Esophagus muscularis mucosa (tissue), 4 donors: ENCODE results near the gene FAM78B. TPM values are rescaled to one million over a fixed set of nuclear protein-coding genes. Genes with fewer than 3 reads are reported as not detected.
A peak's percentile ranks its signal among the peaks of the same experiment; 100 is the strongest.

Experiments used
- DNase-seq: peaks from one replicate; pipeline ENCODE4 v3.0.0-alpha.2; 2017; ENCODE audit errors: extremely low spot score
- H3K27ac ChIP-seq, 4 donors: fragments of 200-600 bp; sonication (generic); replicated peaks in 1 of 4; 1 replicate in 3 of 4; 2 replicates in 1 of 4; pipeline ENCODE4 v1.5.1; 2016 to 2019; ENCODE audit warnings: mild to moderate bottlenecking in 1 of 4
- H3K27me3 ChIP-seq, 4 donors: fragments of 200-600 bp; sonication (generic); one replicate each; pipeline versions ENCODE4 v1.5.1 to v1.6.0; 2016 to 2019
- H3K36me3 ChIP-seq, 4 donors: fragments of 200-600 bp; sonication (generic); one replicate each; pipeline ENCODE4 v1.5.1; 2016 to 2019
- H3K4me1 ChIP-seq, 4 donors: fragments of 200-600 bp; sonication (generic); one replicate each; pipeline ENCODE4 v1.5.1; 2016 to 2019
- H3K4me3 ChIP-seq, 4 donors: fragments of 200-600 bp; sonication (generic); 1 replicate in 2 of 4; 2 replicates in 2 of 4; pipeline ENCODE4 v1.5.1; 2016 to 2019; ENCODE audit warnings: mild to moderate bottlenecking in 4 of 4, moderate library complexity in 1 of 4
- H3K9me3 ChIP-seq, 4 donors: fragments of 200-600 bp; sonication (generic); 1 replicate in 3 of 4; 2 replicates in 1 of 4; pipeline ENCODE4 v1.5.1; 2016 to 2019
- EP300 ChIP-seq: sonication (generic); formaldehyde crosslinking; IDR thresholded peaks from one replicate; pipeline ENCODE4 v1.6.1; 2017; ENCODE audit warnings: antibody characterized with exemption
- POLR2A ChIP-seq: fragments of 450-650 bp; IDR thresholded peaks from one replicate; pipeline ENCODE4 v1.6.1; 2017; ENCODE audit warnings: antibody characterized with exemption, moderate library complexity, mild to moderate bottlenecking, low read depth
- POLR2AphosphoS5 ChIP-seq, 2 donors: sonication (generic); formaldehyde crosslinking; IDR thresholded peaks; one replicate each; pipeline ENCODE4 v1.6.1; 2017; ENCODE audit warnings: antibody characterized with exemption in 2 of 2
- WGBS: methylation state at CpG from one replicate; pipeline ENCODE4 v1.1.5; 2018; 5-methylcytosine and 5-hydroxymethylcytosine counted together
- intact Hi-C: fragments of 100-400 bp; cut with DNase I; formaldehyde crosslinking; loops from one replicate; pipeline ENCODE4 v1.15.1; 2023
- total RNA-seq, 4 donors: library from RNA; depleted of rRNA; stranded (reverse); fragments of >200 nt; gene quantifications; one replicate each; pipeline versions ENCODE4 v1.1.0 to v1.2.1, GENCODE V29; 2016
- TF ChIP-seq, protein P1 (sequence below), 3 experiments: fragments of 200-600 bp in 2 of 3; fragments of 450-650 bp in 1 of 3; sonication (generic) in 2 of 3; IDR thresholded peaks; one replicate each; pipeline ENCODE4 v1.5.1; 2017 to 2019; ENCODE audit warnings: antibody characterized with exemption in 3 of 3, mild to moderate bottlenecking in 2 of 3, moderate library complexity in 1 of 3

Gene FAM78B
- total RNA-seq, 4 donors from 2014 or later, result 0.50 to 2.0 (median 1.3) TPM

DNA sequence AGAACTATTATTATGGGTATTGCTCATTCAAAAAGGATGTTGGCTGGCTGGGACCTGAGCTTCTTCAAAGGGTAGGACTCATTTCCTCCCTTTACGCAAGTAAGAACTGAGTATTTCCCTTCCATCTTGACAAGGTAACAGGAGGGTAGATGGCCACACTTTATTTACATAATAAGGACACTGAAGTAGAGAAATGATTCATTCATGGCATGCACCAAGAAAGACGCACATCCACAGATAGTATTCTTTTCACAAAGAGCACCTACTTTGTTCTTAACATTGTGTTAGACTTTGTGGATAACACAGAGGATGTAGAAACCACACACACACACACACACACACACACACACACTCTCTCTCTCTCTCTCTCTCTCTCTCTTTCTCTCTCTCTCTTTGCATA lies 82.9 kb downstream of the FAM78B start:
- intact Hi-C loops, result no loop called here

DNA sequence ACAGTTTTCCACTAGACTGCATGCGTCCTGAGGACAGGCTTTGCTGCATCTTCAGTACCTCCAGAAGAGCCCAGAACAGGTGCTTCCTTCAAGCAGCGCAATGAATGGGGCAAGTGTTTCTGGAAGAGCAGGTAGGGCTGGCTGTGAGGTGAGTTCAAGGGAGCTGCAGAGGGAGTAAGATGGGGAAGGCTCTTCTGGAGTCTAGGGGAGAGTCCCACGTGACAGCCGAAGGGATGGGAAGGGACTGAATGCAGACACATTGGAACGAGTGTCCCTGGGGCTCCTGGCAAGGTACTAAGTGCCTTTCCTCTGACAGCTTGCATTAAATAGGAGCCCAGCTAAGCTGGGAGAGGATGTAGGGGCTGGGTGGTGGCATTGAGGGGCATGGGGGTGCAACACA lies 84.2 kb downstream of the FAM78B start:
- no peaks in the 10 kb centered on the region for H3K9me3 ChIP-seq
- TF ChIP-seq POLR2AphosphoS5 (IDR thresholded peaks at IDR 0.05) (no peak), EP300 (no peak), POLR2A (no peak)
- TF ChIP-seq, protein P1, sequence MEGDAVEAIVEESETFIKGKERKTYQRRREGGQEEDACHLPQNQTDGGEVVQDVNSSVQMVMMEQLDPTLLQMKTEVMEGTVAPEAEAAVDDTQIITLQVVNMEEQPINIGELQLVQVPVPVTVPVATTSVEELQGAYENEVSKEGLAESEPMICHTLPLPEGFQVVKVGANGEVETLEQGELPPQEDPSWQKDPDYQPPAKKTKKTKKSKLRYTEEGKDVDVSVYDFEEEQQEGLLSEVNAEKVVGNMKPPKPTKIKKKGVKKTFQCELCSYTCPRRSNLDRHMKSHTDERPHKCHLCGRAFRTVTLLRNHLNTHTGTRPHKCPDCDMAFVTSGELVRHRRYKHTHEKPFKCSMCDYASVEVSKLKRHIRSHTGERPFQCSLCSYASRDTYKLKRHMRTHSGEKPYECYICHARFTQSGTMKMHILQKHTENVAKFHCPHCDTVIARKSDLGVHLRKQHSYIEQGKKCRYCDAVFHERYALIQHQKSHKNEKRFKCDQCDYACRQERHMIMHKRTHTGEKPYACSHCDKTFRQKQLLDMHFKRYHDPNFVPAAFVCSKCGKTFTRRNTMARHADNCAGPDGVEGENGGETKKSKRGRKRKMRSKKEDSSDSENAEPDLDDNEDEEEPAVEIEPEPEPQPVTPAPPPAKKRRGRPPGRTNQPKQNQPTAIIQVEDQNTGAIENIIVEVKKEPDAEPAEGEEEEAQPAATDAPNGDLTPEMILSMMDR (IDR thresholded peaks at IDR 0.05), result no peak
- no peaks in the 10 kb centered on the region for H3K36me3 ChIP-seq
- intact Hi-C loops, result no loop called here
- DNase-seq, result peak; percentile 72
- 86% methylated on average over 5 of the region's 5 CpGs for WGBS
- peaks cover 3 to 13% (median 8%) of the 10 kb centered on the region in 4 donors for H3K4me1 ChIP-seq
- no peaks in the 10 kb centered on the region for H3K27me3 ChIP-seq
- H3K27ac ChIP-seq, result no peak overlapping the region
- no peak overlapping the region for H3K4me3 ChIP-seq

More for the DNA sequence above, 82.9 kb downstream of the FAM78B start:
- DNase-seq, result no peak
- no peaks in the 10 kb centered on the region for H3K36me3 ChIP-seq
- no peak overlapping the region for H3K4me3 ChIP-seq
- H3K9me3 ChIP-seq, result no peaks in the 10 kb centered on the region
- WGBS, result 43% methylated on average over 2 of the region's 2 CpGs
- TF ChIP-seq POLR2A (no peak), EP300 (no peak), POLR2AphosphoS5 (IDR thresholded peaks at IDR 0.05) (no peak)
- TF ChIP-seq, protein P1 (IDR thresholded peaks at IDR 0.05), result no peak
- no peak overlapping the region for H3K27ac ChIP-seq
- peaks cover 3 to 13% (median 8%) of the 10 kb centered on the region in 4 donors for H3K4me1 ChIP-seq
- H3K27me3 ChIP-seq, result no peaks in the 10 kb centered on the region

DNA sequence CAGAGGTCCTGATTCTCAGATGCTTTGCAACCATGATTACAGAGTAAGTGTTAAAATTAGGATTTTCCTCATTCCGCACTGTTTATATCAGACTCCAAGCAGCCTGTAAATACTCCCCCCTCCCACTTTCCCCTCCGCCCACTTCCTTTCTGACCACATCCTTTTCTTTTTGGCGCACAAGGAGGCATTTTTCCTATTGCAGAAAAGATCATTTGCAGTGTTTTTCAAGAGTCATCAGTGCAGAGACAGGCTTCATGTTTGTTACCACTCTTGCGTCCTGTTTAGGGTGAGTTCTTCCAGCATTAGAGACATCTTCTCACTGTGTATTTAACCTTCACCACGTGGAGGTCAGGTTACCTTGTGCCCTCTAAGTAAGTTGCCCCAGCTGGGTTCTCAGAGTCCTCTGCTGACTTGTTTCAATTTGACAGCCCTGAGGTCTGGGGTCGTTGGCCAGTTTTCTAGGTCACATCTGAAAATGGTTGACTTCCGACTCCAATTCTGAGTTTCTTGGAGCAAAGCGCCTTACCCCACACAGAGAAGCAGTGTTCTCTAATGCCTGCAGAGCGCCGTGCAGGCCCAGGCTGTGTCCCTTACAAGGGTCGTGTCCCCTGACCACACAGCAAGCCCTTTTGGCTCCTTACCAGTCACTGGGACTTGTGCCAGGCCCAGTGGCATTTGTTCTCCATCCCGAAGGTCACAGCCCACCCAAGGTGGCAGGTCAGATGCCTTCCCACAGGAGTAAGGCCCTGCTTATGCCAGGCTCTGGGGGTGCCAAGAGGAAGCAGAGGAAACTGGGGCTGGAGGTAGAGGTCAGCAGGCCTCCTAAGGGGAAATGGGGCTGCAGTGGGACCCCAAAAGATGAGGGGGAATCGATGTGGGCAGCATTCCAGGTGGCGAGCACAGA lies 85.6 kb downstream of the FAM78B start:
- WGBS, result 52% methylated on average over 11 of the region's 14 CpGs
- no peaks in the 10 kb centered on the region for H3K27me3 ChIP-seq
- peak overlapping the region in 1 of 4 donors; percentile 2 for H3K4me3 ChIP-seq
- no peak for DNase-seq
- no peaks in the 10 kb centered on the region for H3K36me3 ChIP-seq
- TF ChIP-seq, protein P1 (IDR thresholded peaks at IDR 0.05), result no peak
- TF ChIP-seq EP300 (no peak), POLR2AphosphoS5 (IDR thresholded peaks at IDR 0.05) (no peak), POLR2A (no peak)
- H3K9me3 ChIP-seq, result no peaks in the 10 kb centered on the region
- intact Hi-C loops, result no loop called here
- H3K27ac ChIP-seq, result no peak overlapping the region
- peaks cover 3 to 13% (median 8%) of the 10 kb centered on the region in 4 donors for H3K4me1 ChIP-seq

DNA sequence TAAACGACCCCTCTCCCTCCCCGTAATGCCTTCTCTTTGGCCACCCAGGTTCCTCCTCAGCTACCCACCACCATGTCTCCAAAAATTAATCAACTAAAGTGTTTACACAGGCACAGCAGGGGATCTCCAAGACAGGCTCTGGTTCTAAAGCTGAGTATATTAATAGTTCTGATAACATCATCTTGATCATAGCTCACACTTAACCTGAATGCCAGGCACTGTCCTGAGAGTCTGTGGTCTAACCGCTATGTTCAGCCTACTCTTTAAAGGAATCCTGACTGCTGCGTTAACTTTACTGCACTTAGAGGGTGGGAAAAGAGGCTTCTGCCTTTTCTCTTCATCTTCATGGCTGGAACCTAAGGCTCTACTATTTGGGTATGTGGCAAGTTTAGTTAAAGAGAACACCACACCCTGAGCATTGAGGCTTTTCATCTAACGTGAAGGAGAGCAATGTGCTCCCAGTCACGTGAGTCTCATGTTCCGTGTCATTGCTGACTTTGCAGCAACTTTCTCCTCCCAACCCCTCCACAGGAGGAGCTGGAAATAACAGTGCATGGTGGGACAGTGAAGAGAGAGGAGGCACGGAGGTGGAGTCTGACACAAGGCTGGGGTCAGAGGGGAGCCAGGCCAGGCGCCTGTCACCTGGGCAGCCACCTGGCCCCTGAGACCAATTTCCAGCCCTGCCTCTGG lies 86.4 kb downstream of the FAM78B start:
- Histone ChIP-seq H3K9me3 (no peaks in the 10 kb centered on the region), H3K4me3 (no peak overlapping the region), H3K27ac (no peak overlapping the region), H3K36me3 (no peaks in the 10 kb centered on the region), H3K4me1 (peaks cover 3 to 13% (median 8%) of the 10 kb centered on the region in 4 donors), H3K27me3 (no peaks in the 10 kb centered on the region)
- 46% methylated on average over 9 of the region's 9 CpGs for WGBS
- intact Hi-C loops, result no loop called here
- no peak for DNase-seq
- TF ChIP-seq POLR2AphosphoS5 (IDR thresholded peaks at IDR 0.05) (no peak), POLR2A (no peak), EP300 (no peak)
- TF ChIP-seq, protein P1 (IDR thresholded peaks at IDR 0.05), result no peak
